ENCODE results near the gene SGSH.

DNA sequence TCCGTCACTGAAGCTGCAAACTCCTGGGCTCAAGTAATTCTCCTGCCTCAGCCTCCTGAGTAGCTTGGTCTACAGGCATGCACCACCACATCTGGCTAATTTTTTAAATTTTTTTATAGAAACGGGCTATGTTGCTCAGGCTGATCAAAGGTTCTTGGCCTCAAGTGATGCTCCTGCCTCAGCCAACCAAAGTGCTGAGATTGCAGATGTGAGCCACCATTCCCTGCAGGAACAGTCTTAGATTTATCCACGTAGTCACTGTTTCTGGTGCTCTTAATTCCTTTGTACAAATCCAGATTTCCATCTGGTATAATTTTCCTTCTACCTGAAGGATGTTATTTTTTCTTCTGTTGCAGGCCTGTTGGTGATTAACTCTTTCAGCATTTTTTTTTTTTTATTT lies 13.1 kb upstream of the SGSH start:
- TF ChIP-seq, protein P1, sequence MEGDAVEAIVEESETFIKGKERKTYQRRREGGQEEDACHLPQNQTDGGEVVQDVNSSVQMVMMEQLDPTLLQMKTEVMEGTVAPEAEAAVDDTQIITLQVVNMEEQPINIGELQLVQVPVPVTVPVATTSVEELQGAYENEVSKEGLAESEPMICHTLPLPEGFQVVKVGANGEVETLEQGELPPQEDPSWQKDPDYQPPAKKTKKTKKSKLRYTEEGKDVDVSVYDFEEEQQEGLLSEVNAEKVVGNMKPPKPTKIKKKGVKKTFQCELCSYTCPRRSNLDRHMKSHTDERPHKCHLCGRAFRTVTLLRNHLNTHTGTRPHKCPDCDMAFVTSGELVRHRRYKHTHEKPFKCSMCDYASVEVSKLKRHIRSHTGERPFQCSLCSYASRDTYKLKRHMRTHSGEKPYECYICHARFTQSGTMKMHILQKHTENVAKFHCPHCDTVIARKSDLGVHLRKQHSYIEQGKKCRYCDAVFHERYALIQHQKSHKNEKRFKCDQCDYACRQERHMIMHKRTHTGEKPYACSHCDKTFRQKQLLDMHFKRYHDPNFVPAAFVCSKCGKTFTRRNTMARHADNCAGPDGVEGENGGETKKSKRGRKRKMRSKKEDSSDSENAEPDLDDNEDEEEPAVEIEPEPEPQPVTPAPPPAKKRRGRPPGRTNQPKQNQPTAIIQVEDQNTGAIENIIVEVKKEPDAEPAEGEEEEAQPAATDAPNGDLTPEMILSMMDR (IDR thresholded peaks at IDR 0.05) = no peak
- TF ChIP-seq POLR2A (IDR thresholded peaks at IDR 0.05) = no peak

Measured in tibial nerve (tissue), 3 donors.